Measurements from ENCODE around the gene CRYGN.

The CRYGN gene

GRCh38 chr7:151422212-151422611, 17.7 kb downstream of the CRYGN start:
- Histone ChIP-seq H3K4me3 (ENCODE audit: low read depth in 1 of 5, low read length in 5 of 5) (no peak overlapping the region), H3K9ac (ENCODE audit: low read length in 5 of 5) (no peak overlapping the region), H3K36me3 (ENCODE audit: control insufficient read depth in 5 of 5, insufficient read depth in 5 of 5, low read length in 5 of 5) (no peaks in the 10 kb centered on the region), H3K27me3 (ENCODE audit: control insufficient read depth in 5 of 5, insufficient read depth in 4 of 5, low read length in 5 of 5) (no peaks in the 10 kb centered on the region), H3K4me1 (ENCODE audit: control insufficient read depth in 5 of 5, insufficient read depth in 5 of 5, low read length in 5 of 5) (peaks cover 4 to 39% (median 26%) of the 10 kb centered on the region in 5 donors), H3K27ac (ENCODE audit: low read depth, low read length) (no peak overlapping the region), H3K9me3 (ENCODE audit: control insufficient read depth in 5 of 5, low read length in 5 of 5) (peaks cover 0 to 7% (median 0%) of the 10 kb centered on the region in 5 donors)

GRCh38 chr7:151420144-151420543, 19.8 kb downstream of the CRYGN start:
- Histone ChIP-seq H3K27ac (ENCODE audit: low read depth, low read length) (no peak overlapping the region), H3K27me3 (ENCODE audit: control insufficient read depth in 5 of 5, insufficient read depth in 4 of 5, low read length in 5 of 5) (no peaks in the 10 kb centered on the region), H3K4me3 (ENCODE audit: low read depth in 1 of 5, low read length in 5 of 5) (no peak overlapping the region), H3K4me1 (ENCODE audit: control insufficient read depth in 5 of 5, insufficient read depth in 5 of 5, low read length in 5 of 5) (peaks cover 2 to 33% (median 14%) of the 10 kb centered on the region in 5 donors), H3K36me3 (ENCODE audit: control insufficient read depth in 5 of 5, insufficient read depth in 5 of 5, low read length in 5 of 5) (no peaks in the 10 kb centered on the region), H3K9me3 (ENCODE audit: control insufficient read depth in 5 of 5, low read length in 5 of 5) (peaks cover 0 to 7% (median 0%) of the 10 kb centered on the region in 5 donors), H3K9ac (ENCODE audit: low read length in 5 of 5) (no peak overlapping the region)

- no peaks in the 10 kb centered on the region for H3K36me3 ChIP-seq (ENCODE audit: control insufficient read depth in 5 of 5, insufficient read depth in 5 of 5, low read length in 5 of 5)
- no peaks in the 10 kb centered on the region for H3K27me3 ChIP-seq (ENCODE audit: control insufficient read depth in 5 of 5, insufficient read depth in 4 of 5, low read length in 5 of 5)
- peaks cover 2 to 18% (median 11%) of the 10 kb centered on the region in 5 donors for H3K4me1 ChIP-seq (ENCODE audit: control insufficient read depth in 5 of 5, insufficient read depth in 5 of 5, low read length in 5 of 5)
- peak overlapping the region in 2 of 5 donors; percentile 16 to 21 for H3K9ac ChIP-seq (ENCODE audit: low read length in 5 of 5)
- H3K27ac ChIP-seq (ENCODE audit: low read depth, low read length), result peak overlapping the region; percentile 81
- peak overlapping the region in 1 of 5 donors; percentile 40 for H3K4me3 ChIP-seq (ENCODE audit: low read depth in 1 of 5, low read length in 5 of 5)
- H3K9me3 ChIP-seq (ENCODE audit: control insufficient read depth in 5 of 5, low read length in 5 of 5), result peaks cover 0 to 3% (median 0%) of the 10 kb centered on the region in 5 donors
Observed at GRCh38 chr7:151416941-151417315, 23.0 kb downstream of the CRYGN start.

- H3K27me3 ChIP-seq (ENCODE audit: control insufficient read depth in 5 of 5, insufficient read depth in 4 of 5, low read length in 5 of 5), result peaks cover 0 to 4% (median 2%) of the 10 kb centered on the region in 5 donors
Observed at GRCh38 chr7:151416112-151416940, 23.6 kb downstream of the CRYGN start.

GRCh38 chr7:151415375-151416105, 24.4 kb downstream of the CRYGN start:
- H3K27ac ChIP-seq (ENCODE audit: low read depth, low read length), result peak overlapping the region; percentile 81
- no peak overlapping the region for H3K4me3 ChIP-seq (ENCODE audit: low read depth in 1 of 5, low read length in 5 of 5)
- H3K4me1 ChIP-seq (ENCODE audit: control insufficient read depth in 5 of 5, insufficient read depth in 5 of 5, low read length in 5 of 5), result peaks cover 2 to 21% (median 11%) of the 10 kb centered on the region in 5 donors
- peaks cover 0 to 3% (median 0%) of the 10 kb centered on the region in 5 donors for H3K9me3 ChIP-seq (ENCODE audit: control insufficient read depth in 5 of 5, low read length in 5 of 5)
- no peak overlapping the region for H3K9ac ChIP-seq (ENCODE audit: low read length in 5 of 5)
- no peaks in the 10 kb centered on the region for H3K36me3 ChIP-seq (ENCODE audit: control insufficient read depth in 5 of 5, insufficient read depth in 5 of 5, low read length in 5 of 5)
- H3K27me3 ChIP-seq (ENCODE audit: control insufficient read depth in 5 of 5, insufficient read depth in 4 of 5, low read length in 5 of 5), result peaks cover 0 to 11% (median 8%) of the 10 kb centered on the region in 5 donors

More at GRCh38 chr7:151416112-151416940, 23.6 kb downstream of the CRYGN start:
- no peak overlapping the region for H3K4me3 ChIP-seq (ENCODE audit: low read depth in 1 of 5, low read length in 5 of 5)
- peak overlapping the region in 2 of 5 donors; percentile 16 to 21 for H3K9ac ChIP-seq (ENCODE audit: low read length in 5 of 5)
- peaks cover 0 to 3% (median 0%) of the 10 kb centered on the region in 5 donors for H3K9me3 ChIP-seq (ENCODE audit: control insufficient read depth in 5 of 5, low read length in 5 of 5)
- no peaks in the 10 kb centered on the region for H3K36me3 ChIP-seq (ENCODE audit: control insufficient read depth in 5 of 5, insufficient read depth in 5 of 5, low read length in 5 of 5)
- peak overlapping the region; percentile 81 for H3K27ac ChIP-seq (ENCODE audit: low read depth, low read length)
- peaks cover 2 to 18% (median 11%) of the 10 kb centered on the region in 5 donors for H3K4me1 ChIP-seq (ENCODE audit: control insufficient read depth in 5 of 5, insufficient read depth in 5 of 5, low read length in 5 of 5)

GRCh38 chr7:151413241-151413640, 26.7 kb downstream of the CRYGN start:
- Histone ChIP-seq H3K9me3 (ENCODE audit: control insufficient read depth in 5 of 5, low read length in 5 of 5) (no peaks in the 10 kb centered on the region), H3K4me3 (ENCODE audit: low read depth in 1 of 5, low read length in 5 of 5) (no peak overlapping the region), H3K27me3 (ENCODE audit: control insufficient read depth in 5 of 5, insufficient read depth in 4 of 5, low read length in 5 of 5) (peaks cover 0 to 27% (median 23%) of the 10 kb centered on the region in 5 donors), H3K36me3 (ENCODE audit: control insufficient read depth in 5 of 5, insufficient read depth in 5 of 5, low read length in 5 of 5) (no peaks in the 10 kb centered on the region), H3K27ac (ENCODE audit: low read depth, low read length) (no peak overlapping the region), H3K9ac (ENCODE audit: low read length in 5 of 5) (no peak overlapping the region), H3K4me1 (ENCODE audit: control insufficient read depth in 5 of 5, insufficient read depth in 5 of 5, low read length in 5 of 5) (peaks cover 2 to 40% (median 31%) of the 10 kb centered on the region in 5 donors)

GRCh38 chr7:151412318-151412717, 27.6 kb downstream of the CRYGN start:
- Histone ChIP-seq H3K27me3 (ENCODE audit: control insufficient read depth in 5 of 5, insufficient read depth in 4 of 5, low read length in 5 of 5) (peaks cover 0 to 30% (median 23%) of the 10 kb centered on the region in 5 donors), H3K27ac (ENCODE audit: low read depth, low read length) (no peak overlapping the region), H3K4me1 (ENCODE audit: control insufficient read depth in 5 of 5, insufficient read depth in 5 of 5, low read length in 5 of 5) (peaks cover 2 to 36% (median 31%) of the 10 kb centered on the region in 5 donors), H3K4me3 (ENCODE audit: low read depth in 1 of 5, low read length in 5 of 5) (no peak overlapping the region), H3K9ac (ENCODE audit: low read length in 5 of 5) (no peak overlapping the region), H3K9me3 (ENCODE audit: control insufficient read depth in 5 of 5, low read length in 5 of 5) (no peaks in the 10 kb centered on the region), H3K36me3 (ENCODE audit: control insufficient read depth in 5 of 5, insufficient read depth in 5 of 5, low read length in 5 of 5) (no peaks in the 10 kb centered on the region)

GRCh38 chr7:151411551-151411950, 28.4 kb downstream of the CRYGN start:
- Histone ChIP-seq H3K27me3 (ENCODE audit: control insufficient read depth in 5 of 5, insufficient read depth in 4 of 5, low read length in 5 of 5) (peaks cover 0 to 30% (median 23%) of the 10 kb centered on the region in 5 donors), H3K9me3 (ENCODE audit: control insufficient read depth in 5 of 5, low read length in 5 of 5) (no peaks in the 10 kb centered on the region), H3K36me3 (ENCODE audit: control insufficient read depth in 5 of 5, insufficient read depth in 5 of 5, low read length in 5 of 5) (no peaks in the 10 kb centered on the region), H3K27ac (ENCODE audit: low read depth, low read length) (no peak overlapping the region), H3K4me3 (ENCODE audit: low read depth in 1 of 5, low read length in 5 of 5) (no peak overlapping the region), H3K9ac (ENCODE audit: low read length in 5 of 5) (no peak overlapping the region), H3K4me1 (ENCODE audit: control insufficient read depth in 5 of 5, insufficient read depth in 5 of 5, low read length in 5 of 5) (peaks cover 0 to 36% (median 23%) of the 10 kb centered on the region in 5 donors)

GRCh38 chr7:151410405-151411390, 29.2 kb downstream of the CRYGN start:
- no peaks in the 10 kb centered on the region for H3K36me3 ChIP-seq (ENCODE audit: control insufficient read depth in 5 of 5, insufficient read depth in 5 of 5, low read length in 5 of 5)
- peak overlapping the region; percentile 6 for H3K27ac ChIP-seq (ENCODE audit: low read depth, low read length)
- H3K4me3 ChIP-seq (ENCODE audit: low read depth in 1 of 5, low read length in 5 of 5), result peak overlapping the region in 4 of 5 donors; percentile 47 to 61 (median 60)
- peaks cover 0 to 30% (median 23%) of the 10 kb centered on the region in 5 donors for H3K27me3 ChIP-seq (ENCODE audit: control insufficient read depth in 5 of 5, insufficient read depth in 4 of 5, low read length in 5 of 5)
- peak overlapping the region in 2 of 5 donors; percentile 50 to 78 for H3K9ac ChIP-seq (ENCODE audit: low read length in 5 of 5)
- peaks cover 0 to 32% (median 21%) of the 10 kb centered on the region in 5 donors for H3K4me1 ChIP-seq (ENCODE audit: control insufficient read depth in 5 of 5, insufficient read depth in 5 of 5, low read length in 5 of 5)
- no peaks in the 10 kb centered on the region for H3K9me3 ChIP-seq (ENCODE audit: control insufficient read depth in 5 of 5, low read length in 5 of 5)
